M059J (cell line): ENCODE results near the gene PWWP2B. TPM values are rescaled to one million over a fixed set of nuclear protein-coding genes. Genes with fewer than 3 reads are reported as not detected.

Source experiments
- total RNA-seq: library from RNA; depleted of rRNA; stranded (reverse); fragments of >200 nt; shearing (Covaris generic); gene quantifications from 2 replicates; pipeline ENCODE4 v1.2.3, GENCODE V29; 2014; rRNA removed

The PWWP2B gene
- total RNA-seq, 1 experiment from 2014 or later, result 5.3 TPM

Other genes starting within 250 kb of the PWWP2B start
- gene DPYSL4, start 210.3 kb upstream of the PWWP2B start, total RNA-seq, result 4.8 and 6.0 TPM in 2 replicates
- 0.71 and 3.6 TPM in 2 replicates for gene STK32C, start 89.2 kb upstream of the PWWP2B start, total RNA-seq
- gene LRRC27, start 65.0 kb upstream of the PWWP2B start, total RNA-seq, result 3.5 and 4.0 TPM in 2 replicates
- 13.0 and 15.3 TPM in 2 replicates for gene INPP5A, start 140.6 kb downstream of the PWWP2B start, total RNA-seq